H1 (cell line): ENCODE results near the gene COL4A2. TPM values are rescaled to one million over a fixed set of nuclear protein-coding genes. Genes with fewer than 3 reads are reported as not detected.
A peak's percentile ranks its signal among the peaks of the same experiment; 100 is the strongest.

Experiments
- CTCF ChIA-PET: fragments of 300-600 bp; sonication (Branson Sonifier 250); formaldehyde crosslinking; loops from one replicate; lab custom pipeline; 2021; ENCODE audit not compliant: partially characterized antibody; lab: Charles Lee
- POLR2A ChIA-PET: fragments of 300-600 bp; sonication (Branson Sonifier 250); formaldehyde crosslinking; loops from one replicate; lab custom pipeline; 2021; ENCODE audit warnings: inconsistent platforms; ENCODE audit not compliant: partially characterized antibody; lab: Charles Lee
- DNase-seq, 2 experiments: peaks; one replicate each; pipeline versions ENCODE4 v3.0.0 to v3.0.0-alpha.2; 2010 to 2022; ENCODE audit warnings: low spot score in 2 of 2, low read depth in 1 of 2, mixed read lengths in 1 of 2
- FAIRE-seq: peaks from 2 replicates; lab custom pipeline; 2011; peaks lifted over from hg19 to GRCh38; lab: Jason Lieb, UNC
- H2AFZ ChIP-seq: 2 replicates; pipeline ENCODE4 v1.8.1; 2012; ENCODE audit warnings: low read length, inconsistent platforms
- H2AK5ac ChIP-seq: 2 replicates; pipeline ENCODE4 v1.6.1; 2013; ENCODE audit warnings: low read depth, low read length
- H2BK120ac ChIP-seq: replicated peaks from 2 replicates; pipeline ENCODE3; 2013; ENCODE audit warnings: low read depth, low read length, inconsistent platforms
- H2BK12ac ChIP-seq: 2 replicates; pipeline ENCODE4 v1.6.1; 2013; ENCODE audit warnings: low read depth, low read length
- H2BK15ac ChIP-seq: 2 replicates; pipeline ENCODE4 v1.6.1; 2013; ENCODE audit warnings: low read length
- H2BK20ac ChIP-seq: 2 replicates; pipeline ENCODE4 v1.6.1; 2013; ENCODE audit warnings: low read length
- H2BK5ac ChIP-seq: 2 replicates; pipeline ENCODE4 v1.6.1; 2013; ENCODE audit warnings: low read depth, low read length
- H3K14ac ChIP-seq: 2 replicates; pipeline ENCODE4 v1.6.1; 2013; ENCODE audit warnings: inconsistent platforms; ENCODE audit not compliant: insufficient read length
- H3K18ac ChIP-seq: 2 replicates; pipeline ENCODE4 v1.6.1; 2013; ENCODE audit warnings: low read length; ENCODE audit errors: extremely low read depth
- H3K23ac ChIP-seq: 2 replicates; pipeline ENCODE4 v1.6.1; 2013; ENCODE audit warnings: inconsistent platforms; ENCODE audit not compliant: insufficient read length
- H3K23me2 ChIP-seq: 2 replicates; pipeline ENCODE4 v1.6.1; 2013; ENCODE audit warnings: low read depth, low read length
- H3K27ac ChIP-seq: 2 replicates; pipeline ENCODE4 v1.6.1; 2011; ENCODE audit warnings: low read depth, low read length, inconsistent platforms
- H3K27me3 ChIP-seq, 4 experiments: replicated peaks in 1 of 4; 1 replicate in 1 of 4; 2 replicates in 3 of 4; pipeline versions ENCODE4 v1.6.1 to v1.8.1; 2011 to 2013; ENCODE audit warnings: low read length in 3 of 4, mild to moderate bottlenecking in 3 of 4, inconsistent platforms in 2 of 4, mixed read lengths in 2 of 4, moderate library complexity in 1 of 4; ENCODE audit not compliant: control insufficient read depth in 3 of 4, insufficient read depth in 3 of 4; ENCODE audit errors: extremely low read depth in 1 of 4
- H3K36me3 ChIP-seq, 4 experiments: 2 replicates each; pipeline versions ENCODE4 v1.6.1 to v1.8.1; 2011 to 2013; ENCODE audit warnings: mild to moderate bottlenecking in 4 of 4, low read length in 3 of 4, moderate library complexity in 2 of 4, control low read depth in 1 of 4, inconsistent platforms in 1 of 4; ENCODE audit not compliant: insufficient read depth in 4 of 4, control insufficient read depth in 2 of 4
- H3K4ac ChIP-seq: replicated peaks from 2 replicates; pipeline ENCODE3; 2013; ENCODE audit warnings: low read length, low read depth, mixed read lengths, inconsistent platforms; ENCODE audit not compliant: insufficient read length
- H3K4me1 ChIP-seq, 4 experiments: replicated peaks in 1 of 4; 1 replicate in 1 of 4; 2 replicates in 3 of 4; pipeline versions ENCODE4 v1.6.1 to v1.8.1; 2011 to 2013; ENCODE audit warnings: low read length in 3 of 4, inconsistent platforms in 2 of 4, mixed read lengths in 1 of 4; ENCODE audit not compliant: insufficient read depth in 4 of 4, control insufficient read depth in 3 of 4
- H3K4me2 ChIP-seq, 2 experiments: 2 replicates each; pipeline versions ENCODE4 v1.6.1 to v1.8.1; 2011 to 2013; ENCODE audit warnings: low read depth in 2 of 2, low read length in 2 of 2, control low read depth in 1 of 2, inconsistent platforms in 1 of 2, mild to moderate bottlenecking in 1 of 2; ENCODE audit not compliant: insufficient read depth in 1 of 2
- H3K4me3 ChIP-seq, 4 experiments: fragments of 200-600, 300-600 bp in 1 of 4; sonication (generic), shearing (Covaris generic), sonication (Bioruptor Twin) in 1 of 4; 2 replicates each; pipeline versions ENCODE4 v1.5.1 to v1.8.1; 2011 to 2016; ENCODE audit warnings: low read length in 4 of 4, low read depth in 3 of 4, control low read depth in 2 of 4, inconsistent platforms in 2 of 4, mild to moderate bottlenecking in 2 of 4, mixed read lengths in 1 of 4, moderate library complexity in 1 of 4; ENCODE audit not compliant: insufficient read depth in 2 of 4; ENCODE audit errors: extremely low read depth in 1 of 4
- H3K56ac ChIP-seq: replicated peaks from 2 replicates; pipeline ENCODE3; 2013; ENCODE audit warnings: low read depth, mild to moderate bottlenecking, mixed read lengths, low read length, inconsistent platforms; ENCODE audit not compliant: insufficient read length
- H3K79me1 ChIP-seq: 2 replicates; pipeline ENCODE4 v1.6.1; 2013; ENCODE audit warnings: low read depth, low read length, control low read depth
- H3K79me2 ChIP-seq, 2 experiments: 2 replicates each; pipeline versions ENCODE4 v1.6.1 to v1.8.1; 2012 to 2013; ENCODE audit warnings: low read length in 2 of 2, mild to moderate bottlenecking in 2 of 2, inconsistent platforms in 1 of 2; ENCODE audit not compliant: insufficient read depth in 2 of 2, control insufficient read depth in 1 of 2
- H3K9ac ChIP-seq, 4 experiments: replicated peaks in 1 of 4; 1 replicate in 1 of 4; 2 replicates in 3 of 4; pipeline versions ENCODE4 v1.6.1 to v1.8.1; 2011 to 2013; ENCODE audit warnings: low read depth in 3 of 4, low read length in 3 of 4, control low read depth in 2 of 4, mild to moderate bottlenecking in 2 of 4, moderate library complexity in 2 of 4, inconsistent platforms in 1 of 4; ENCODE audit errors: extremely low read depth in 1 of 4
- H3K9me3 ChIP-seq, 2 experiments: 2 replicates each; pipeline versions ENCODE4 v1.6.1 to v1.8.1; 2012 to 2013; ENCODE audit warnings: mild to moderate bottlenecking in 2 of 2, moderate library complexity in 2 of 2, control low read depth in 1 of 2, inconsistent platforms in 1 of 2, low read depth in 1 of 2, low read length in 1 of 2, mixed read lengths in 1 of 2; ENCODE audit not compliant: insufficient read depth in 2 of 2
- H4K20me1 ChIP-seq, 2 experiments: replicated peaks in 1 of 2; 2 replicates each; pipeline versions ENCODE3 to v1.8.1; 2011 to 2013; ENCODE audit warnings: inconsistent platforms in 2 of 2, low read length in 2 of 2, mild to moderate bottlenecking in 1 of 2; ENCODE audit not compliant: insufficient read depth in 2 of 2, control insufficient read depth in 1 of 2
- H4K5ac ChIP-seq: 2 replicates; pipeline ENCODE4 v1.6.1; 2013; ENCODE audit warnings: low read length, low read depth, mixed read lengths, inconsistent platforms; ENCODE audit not compliant: insufficient read length
- H4K8ac ChIP-seq: 2 replicates; pipeline ENCODE4 v1.8.0; 2013; ENCODE audit warnings: mild to moderate bottlenecking, moderate library complexity, low read length, inconsistent platforms; ENCODE audit not compliant: insufficient read depth; ENCODE audit errors: extremely low read depth
- H4K91ac ChIP-seq: replicated peaks from 2 replicates; pipeline ENCODE3; 2013; ENCODE audit warnings: low read length, mixed read lengths, inconsistent platforms; ENCODE audit not compliant: insufficient read length
- EZH2 ChIP-seq: fragments of 200-600 bp; sonication (generic); IDR thresholded peaks from 2 replicates; pipeline ENCODE4 v1.7.1; 2012; ENCODE audit warnings: low read depth, mild to moderate bottlenecking, moderate library complexity, low read length, inconsistent platforms; ENCODE audit not compliant: severe bottlenecking
- SIX5 ChIP-seq: IDR thresholded peaks from 2 replicates; pipeline ENCODE4 v1.6.1; 2011; ENCODE audit warnings: mild to moderate bottlenecking, low read depth, low read length
- WGBS, 2 experiments: shearing (Covaris generic) in 1 of 2; methylation state at CpG; one replicate each; pipeline versions ENCODE4 v1.1.6 to v1.1.7; 2013 to 2015; ENCODE audit warnings: low lambda C conversion rate in 2 of 2, mixed read lengths in 2 of 2, inconsistent platforms in 1 of 2, low coverage in 1 of 2, missing lambda C conversion rate in 1 of 2; ENCODE audit not compliant: insufficient replicate concordance in 2 of 2, insufficient coverage in 1 of 2, insufficient read length in 1 of 2; ENCODE audit errors: extremely low coverage in 1 of 2, missing lambda C conversion rate in 1 of 2; 5-methylcytosine and 5-hydroxymethylcytosine counted together
- polyA plus RNA-seq, 7 experiments: library from polyadenylated mRNA; depleted of rRNA in 3 of 7; stranded (reverse) in 5 of 7; unstranded in 2 of 7; fragments of >200 nt in 5 of 7; fragments of 200-250 nt in 2 of 7; gene quantifications; 1 replicate in 5 of 7; 2 replicates in 1 of 7; 4 replicates in 1 of 7; pipeline versions ENCODE4 v1.2.1 to v1.2.3, GENCODE V29; 2011 to 2013; ENCODE audit warnings: missing spikeins in 2 of 7, mixed read lengths in 2 of 7
- total RNA-seq: library from RNA; stranded (reverse); fragmentation: NEBNext Ultra II Directional; extraction: Animal tissue kit (Norgen Biotek cat#: 25700); gene quantifications from 2 replicates; pipeline ENCODE4 v1.2.1, GENCODE V29; 2021

COL4A2 gene
- total and polyA plus RNA-seq, 2 of the 8 experiments (the other 6 are each of a cell fraction or from before 2014, with no cell fraction given) = 80.4 to 87.3 TPM

- H3K4me1 ChIP-seq = peaks cover 3 to 11% (median 6%) of the 10 kb centered on the region in 4 experiments; a peak in 6 of 7 replicates
- peak overlapping the region; percentile 61 for H4K5ac ChIP-seq
- H3K27me3 ChIP-seq = peaks cover 0 to 7% (median 2%) of the 10 kb centered on the region in 4 experiments; a peak in 3 of 7 replicates
- no peak for DNase-seq
- H2BK15ac ChIP-seq = no peak overlapping the region
- no peak overlapping the region for H2BK12ac ChIP-seq
- no peak overlapping the region for H3K23ac ChIP-seq
- H3K36me3 ChIP-seq = no peaks in the 10 kb centered on the region; a peak in 3 of 8 replicates
- no peak overlapping the region for H3K27ac ChIP-seq
- peak overlapping the region; percentile 83 for H3K18ac ChIP-seq
- H2AFZ ChIP-seq = peak overlapping the region; percentile 80
- TF ChIP-seq EZH2 (peak; percentile 2), SIX5 (no peak)
- H3K4me2 ChIP-seq = peak overlapping the region; percentile 85 to 87
- 35% methylated on average over 24 of the region's 24 CpGs; no CpG with 5 or more reads in 1 of the 2 experiments for WGBS, 2 experiments
- H2BK120ac ChIP-seq = no peak overlapping the region
- peak overlapping the region; percentile 64 to 97 (median 75) for H3K4me3 ChIP-seq
- H3K23me2 ChIP-seq = peaks cover 17% of the 10 kb centered on the region
- H3K56ac ChIP-seq = peak overlapping the region; percentile 6
- H4K8ac ChIP-seq = no peak overlapping the region
- no peak overlapping the region for H2AK5ac ChIP-seq
- H3K9ac ChIP-seq = peak overlapping the region in 2 of 4 experiments; percentile 21 to 39; a peak in 3 of 7 replicates
- H4K91ac ChIP-seq = no peak overlapping the region
- peak overlapping the region; percentile 68; the same call in 1 of the 2 replicates for H2BK5ac ChIP-seq
- no peaks in the 10 kb centered on the region for H3K9me3 ChIP-seq
- H3K79me1 ChIP-seq = peaks cover 8% of the 10 kb centered on the region
- peak overlapping the region; percentile 8; the same call in 1 of the 2 replicates for H2BK20ac ChIP-seq
- ChIA-PET POLR2A (interaction anchor here (0.6 to 1.9 kb wide), 11 partner anchors 21 to 153 kb away, joined by 3 to 8 read pairs (median 3); no protein-coding TSS in a partner anchor), CTCF (interaction anchor here (1.0 kb wide), 1 partner anchor 8 kb away, joined by 4 read pairs; no protein-coding TSS in a partner anchor)
- H3K14ac ChIP-seq = no peak overlapping the region
- no peak overlapping the region for H3K4ac ChIP-seq
- peaks cover 0 to 1% of the 10 kb centered on the region in 2 experiments for H4K20me1 ChIP-seq
- H3K79me2 ChIP-seq = peaks cover 0 to 24% of the 10 kb centered on the region in 2 experiments; a peak in 1 of 4 replicates
- no peak for FAIRE-seq
Measured at GRCh38 chr13:110562036-110562597, 255.0 kb downstream of the COL4A2 start.
